GM21528 (cell line): Measurements from ENCODE around the gene NAA25.
A peak's percentile ranks its signal among the peaks of the same experiment; 100 is the strongest.
"Not testable (repeated sequence)": the region's sequence is repeated elsewhere in the genome, so short reads cannot be mapped to it uniquely, and the experiment has no call there.

Source experiments
- ATAC-seq: cut with Tn5 transposase; IDR thresholded peaks from one replicate; pipeline ENCODE4 v1.9.1; 2021; ENCODE audit warnings: mild to moderate bottlenecking, moderate library complexity; ENCODE audit not compliant: unreplicated experiment, low FRiP score

Gene NAA25

GRCh38 chr12:112117685-112118084 lies 9.1 kb upstream of the NAA25 start:
- no peak for ATAC-seq

DNA sequence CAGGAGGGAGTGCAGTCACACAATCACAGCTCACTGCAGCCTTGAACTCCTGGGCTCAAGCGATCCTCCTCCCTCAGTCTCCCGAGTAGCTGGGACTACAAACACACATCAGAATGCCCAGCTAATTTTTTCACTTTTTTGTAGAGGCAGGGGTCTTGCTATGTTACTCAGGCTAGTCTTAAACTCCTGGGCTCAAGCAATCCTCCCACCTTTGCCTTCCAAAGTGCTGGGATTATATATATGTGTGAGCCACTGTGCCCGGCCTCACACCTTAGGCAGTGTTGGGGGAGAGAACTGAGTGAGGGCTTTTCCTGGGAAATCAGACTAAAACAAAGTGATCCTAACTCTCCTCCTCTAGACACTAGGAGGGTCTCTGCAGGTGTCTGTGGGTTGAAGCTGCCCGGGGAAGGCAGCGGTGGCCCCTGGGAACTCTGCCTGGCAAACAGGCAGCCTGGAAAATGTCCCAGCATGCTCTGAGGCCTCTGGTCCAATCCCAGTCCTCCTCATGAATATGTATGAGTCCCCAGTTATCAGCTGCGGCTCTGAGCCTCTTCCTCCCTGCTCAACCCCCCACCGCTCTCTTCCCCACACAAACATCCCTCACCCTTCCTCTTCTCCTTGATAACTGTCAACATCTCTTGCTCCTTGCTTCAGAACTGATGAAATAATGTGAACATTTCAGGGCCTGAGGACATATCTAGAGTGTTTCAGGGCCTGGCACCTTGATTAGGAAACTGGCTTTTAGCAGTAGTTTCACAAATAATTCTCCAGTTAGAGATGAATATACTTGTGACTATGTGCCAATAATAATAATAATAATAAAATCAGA lies 7.9 kb upstream of the NAA25 start:
- no peak for ATAC-seq

- no peak for ATAC-seq
Observed at GRCh38 chr12:112115259-112116045, 6.9 kb upstream of the NAA25 start.

GRCh38 chr12:112112409-112113133 lies 4.0 kb upstream of the NAA25 start:
- ATAC-seq: no peak

DNA sequence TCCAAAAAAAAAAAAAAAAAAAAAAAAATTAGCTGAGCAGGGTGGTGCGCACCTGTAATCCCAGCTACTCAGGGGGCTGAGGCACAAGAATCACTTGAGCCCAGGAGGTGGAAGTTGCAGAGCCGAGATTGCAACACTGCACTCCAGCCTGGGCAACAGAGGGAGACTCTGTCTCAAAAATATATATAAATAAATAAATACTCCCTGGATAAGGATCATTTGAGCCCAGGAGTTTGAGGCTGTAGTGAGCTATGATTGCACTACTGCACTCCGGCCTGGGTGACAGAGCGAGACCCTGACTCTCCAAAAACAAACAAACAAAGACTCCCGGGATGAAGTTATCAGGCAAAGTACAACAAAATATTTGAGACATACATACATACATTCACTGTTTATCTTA lies 3.3 kb upstream of the NAA25 start:
- ATAC-seq: no peak

DNA sequence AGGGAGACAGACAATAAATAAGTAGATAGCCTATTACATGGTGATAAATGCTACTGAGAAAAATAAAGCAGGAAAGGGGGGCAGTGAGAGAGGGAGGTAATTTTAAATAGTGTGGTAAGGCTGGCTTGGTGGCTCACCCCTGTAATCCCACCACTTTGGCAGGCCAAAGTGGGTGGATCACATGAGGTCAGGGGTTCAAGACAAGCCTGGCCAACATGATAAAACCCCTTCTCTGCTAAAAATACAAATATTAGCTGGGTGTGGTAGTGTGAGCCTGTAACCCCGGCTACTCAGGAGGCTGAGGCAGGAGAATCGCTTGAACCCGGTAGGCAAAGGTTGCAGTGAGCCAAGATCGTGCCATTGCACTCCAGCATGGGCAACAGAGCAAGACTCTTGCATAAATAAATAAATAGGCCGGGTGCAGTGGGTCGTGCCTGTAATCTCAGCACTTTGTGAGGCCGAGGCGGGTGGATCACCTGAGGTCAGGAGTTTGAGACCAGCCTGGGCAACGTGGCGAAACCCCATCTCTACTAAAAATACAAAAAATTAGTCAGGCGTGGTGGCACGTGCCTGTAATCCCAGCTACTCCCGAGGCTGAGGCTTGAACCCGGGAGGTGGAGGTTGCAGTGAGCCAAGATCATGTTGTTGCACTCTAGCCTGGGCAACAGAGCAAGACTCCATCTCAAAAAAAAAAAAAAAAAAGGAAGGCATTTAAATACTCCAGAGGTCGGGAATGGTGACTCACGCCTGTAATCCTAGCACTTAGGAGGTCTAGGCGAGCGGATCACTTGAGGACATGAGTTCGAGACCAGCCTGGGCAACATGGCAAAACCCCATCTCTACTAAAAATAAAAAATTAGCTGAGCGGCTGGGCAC lies 2.4 kb upstream of the NAA25 start:
- not testable (repeated sequence) for ATAC-seq

GRCh38 chr12:112107306-112108201 lies 1.0 kb downstream of the NAA25 start:
- ATAC-seq: no peak

DNA sequence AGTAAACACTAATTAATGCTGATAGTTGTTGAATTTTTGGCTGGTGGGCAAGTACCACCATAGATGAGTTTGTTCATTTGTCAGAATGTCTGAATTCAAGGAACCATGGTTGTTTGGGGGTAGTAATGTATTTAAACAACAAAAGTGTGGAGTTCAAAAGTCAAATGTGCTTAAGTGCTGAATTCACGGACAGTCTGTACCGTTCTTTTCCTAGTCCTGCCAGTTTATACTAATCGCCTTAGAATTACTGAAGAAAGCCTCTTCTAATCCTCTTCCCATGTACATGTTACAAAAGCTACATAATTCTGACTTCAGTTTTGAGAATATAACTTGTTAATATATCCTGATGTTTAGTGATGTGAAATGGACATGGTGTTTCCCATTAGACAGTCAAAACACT lies 2.7 kb downstream of the NAA25 start:
- no peak for ATAC-seq

- no peak for ATAC-seq
Observed at GRCh38 chr12:112103758-112104503, 4.7 kb downstream of the NAA25 start.

GRCh38 chr12:112102746-112103145 lies 5.8 kb downstream of the NAA25 start:
- not testable (repeated sequence) for ATAC-seq

- no peak for ATAC-seq
Observed at GRCh38 chr12:112102127-112102526, 6.5 kb downstream of the NAA25 start.

- ATAC-seq: not testable (repeated sequence)
Observed at GRCh38 chr12:112100500-112100899, 8.1 kb downstream of the NAA25 start.

DNA sequence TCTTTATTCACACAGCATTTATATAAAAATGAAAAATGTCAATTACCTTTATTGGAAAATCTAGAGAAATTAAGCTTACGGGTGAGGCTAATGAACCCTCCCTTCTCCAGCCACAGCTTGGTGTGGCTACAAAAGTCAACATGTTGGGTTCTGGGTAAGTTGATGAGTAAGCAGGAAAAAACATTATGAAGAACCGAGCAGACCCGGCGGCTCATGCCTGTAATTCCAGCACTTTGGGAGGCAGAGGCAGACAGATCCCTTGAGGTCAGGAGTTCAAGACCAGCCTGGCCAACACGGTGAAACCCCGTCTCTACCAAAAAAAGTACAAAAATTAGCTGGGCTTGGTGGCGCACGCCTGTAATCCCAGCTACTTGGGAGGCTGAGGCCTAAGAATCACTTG lies 10.9 kb downstream of the NAA25 start:
- no peak for ATAC-seq

DNA sequence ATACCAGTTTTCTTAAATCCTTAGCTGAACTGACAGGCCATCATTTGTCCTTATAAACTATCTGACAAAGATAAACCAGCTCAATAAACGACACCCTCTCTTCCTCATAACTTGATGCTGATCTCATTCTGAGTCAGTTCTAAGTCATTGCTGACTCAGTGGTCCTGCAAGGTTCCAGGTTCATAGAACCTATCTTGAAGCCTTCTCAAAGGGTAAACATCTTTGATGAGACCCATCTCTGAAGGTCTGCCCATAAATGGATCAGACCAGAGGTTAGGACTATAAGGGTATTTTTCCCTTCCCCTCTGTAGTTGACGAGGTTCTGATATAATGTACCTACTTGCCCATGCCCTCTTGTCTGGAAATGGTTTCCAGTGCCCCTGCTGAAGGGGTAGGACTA lies 11.9 kb downstream of the NAA25 start:
- no peak for ATAC-seq

GRCh38 chr12:112096070-112096469 lies 12.5 kb downstream of the NAA25 start:
- ATAC-seq: peak; percentile 66

DNA sequence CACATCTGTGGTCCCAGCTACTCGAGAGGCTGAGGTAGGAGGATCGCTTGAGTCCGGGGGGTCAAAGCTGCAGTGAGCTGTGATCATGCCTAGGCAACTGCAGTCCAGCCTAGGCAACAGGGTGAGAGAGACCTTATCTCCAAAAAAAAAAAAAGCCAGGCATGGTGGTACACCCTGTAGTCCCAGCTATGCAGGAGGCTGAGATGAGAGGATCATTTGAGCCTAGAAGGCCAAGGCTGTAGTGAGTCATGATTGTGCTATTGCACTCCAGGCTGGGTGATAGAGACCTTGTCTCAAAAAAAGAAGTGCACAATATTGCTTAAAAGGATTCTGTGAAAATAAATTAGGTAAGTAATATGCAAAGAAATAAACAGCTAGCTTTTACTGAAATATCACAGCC lies 17.0 kb downstream of the NAA25 start:
- no peak for ATAC-seq

DNA sequence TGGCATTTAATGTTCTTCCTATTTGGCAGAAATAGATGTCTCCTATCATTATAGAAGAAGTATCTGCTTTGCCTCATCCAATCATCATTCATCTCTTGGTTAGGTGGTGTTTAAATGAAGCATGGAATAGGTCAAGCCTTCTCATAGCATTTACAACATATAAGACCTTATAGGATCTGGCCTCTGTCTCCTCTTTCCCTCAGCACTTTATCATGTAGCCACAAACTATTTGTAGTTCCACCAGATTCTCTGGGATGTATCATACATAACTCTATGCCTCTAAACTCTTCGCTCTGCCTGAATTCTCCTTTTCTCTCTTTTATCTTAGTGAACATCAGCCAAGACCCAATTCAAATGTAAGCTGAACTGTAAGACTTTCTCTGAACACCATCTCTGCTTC lies 20.7 kb downstream of the NAA25 start:
- no peak for ATAC-seq

DNA sequence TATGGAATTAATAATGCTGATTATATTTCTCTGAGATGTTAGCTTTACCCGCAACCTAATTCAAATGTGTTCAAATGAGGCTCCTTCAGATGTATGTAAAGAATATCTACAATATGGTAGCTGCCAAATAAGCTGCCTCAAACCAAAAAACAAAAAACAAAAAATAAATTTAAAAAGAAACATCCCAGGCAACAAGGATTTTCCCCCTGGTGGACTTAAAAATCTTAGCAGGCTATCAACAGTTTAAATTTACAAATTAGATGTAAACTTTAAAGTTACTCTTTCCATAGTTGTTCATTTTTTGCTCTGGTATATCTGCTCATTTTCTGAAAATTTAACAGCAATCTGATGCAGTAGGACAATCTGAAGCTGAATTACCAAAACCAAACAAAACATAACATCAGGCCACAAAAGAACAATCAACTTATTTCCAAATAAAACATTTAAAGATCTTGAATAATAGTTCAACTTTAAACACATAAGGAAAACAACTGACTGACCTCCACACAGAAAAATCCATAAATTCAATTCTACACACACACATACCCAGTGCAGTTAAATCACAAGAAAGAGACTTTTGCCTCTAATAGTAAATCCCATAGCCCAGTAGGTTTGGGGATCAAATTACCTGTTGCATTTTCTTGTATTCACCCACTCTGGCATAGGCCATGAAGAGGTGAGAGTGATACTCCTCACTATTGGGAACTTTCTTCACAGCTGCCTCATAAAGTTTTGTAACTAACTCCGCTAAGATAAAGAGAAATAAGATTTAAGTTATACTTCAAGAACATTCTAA lies 21.3 kb downstream of the NAA25 start:
- ATAC-seq: no peak
